GM19395 (cell line): Measurements from ENCODE around the gene FTSJ3.

Experiments
- ATAC-seq: cut with Tn5 transposase; IDR thresholded peaks from one replicate; pipeline ENCODE4 v1.9.1; 2021; ENCODE audit warnings: mild to moderate bottlenecking, moderate library complexity; ENCODE audit not compliant: unreplicated experiment

FTSJ3 gene

GRCh38 chr17:63790057-63790456 is 37.4 kb downstream of the FTSJ3 start:
- ATAC-seq = no peak

DNA sequence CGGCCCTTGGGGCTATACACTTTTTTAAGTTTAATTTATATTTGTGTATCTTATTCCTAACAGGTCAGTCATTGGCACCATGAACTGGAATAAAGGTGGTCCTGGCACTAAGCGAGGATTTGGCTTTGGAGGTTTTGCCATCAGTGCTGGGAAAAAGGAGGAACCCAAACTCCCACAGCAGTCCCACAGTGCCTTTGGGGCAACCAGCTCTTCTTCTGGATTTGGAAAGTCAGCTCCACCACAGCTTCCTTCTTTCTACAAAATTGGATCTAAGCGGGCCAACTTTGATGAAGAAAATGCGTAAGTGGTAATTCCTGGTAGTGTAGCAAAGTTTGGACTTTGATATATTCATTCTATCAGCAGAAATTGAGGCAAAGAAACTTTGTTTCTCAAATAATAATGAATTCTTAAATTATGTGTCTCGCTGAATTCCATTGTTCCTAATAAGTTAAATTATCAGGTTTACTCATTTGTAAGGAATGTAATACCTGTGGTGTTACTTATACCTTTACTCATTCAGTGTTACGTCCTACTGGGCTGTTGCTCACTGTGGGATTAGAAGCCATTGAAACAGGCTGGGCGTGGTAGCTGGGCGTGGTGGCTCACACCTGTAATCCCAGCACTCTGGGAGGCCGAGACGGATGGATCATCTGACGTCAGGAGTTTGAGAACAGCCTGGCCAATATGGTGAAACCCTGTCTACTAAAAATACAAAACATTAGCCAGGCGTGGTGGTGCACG is 40.3 kb downstream of the FTSJ3 start:
- ATAC-seq = no peak

- no peak for ATAC-seq
These were observed 41.3 kb downstream of the FTSJ3 start for GRCh38 chr17:63786117-63786516.

- ATAC-seq = no peak
These were observed 41.9 kb downstream of the FTSJ3 start for GRCh38 chr17:63785556-63785955.

DNA sequence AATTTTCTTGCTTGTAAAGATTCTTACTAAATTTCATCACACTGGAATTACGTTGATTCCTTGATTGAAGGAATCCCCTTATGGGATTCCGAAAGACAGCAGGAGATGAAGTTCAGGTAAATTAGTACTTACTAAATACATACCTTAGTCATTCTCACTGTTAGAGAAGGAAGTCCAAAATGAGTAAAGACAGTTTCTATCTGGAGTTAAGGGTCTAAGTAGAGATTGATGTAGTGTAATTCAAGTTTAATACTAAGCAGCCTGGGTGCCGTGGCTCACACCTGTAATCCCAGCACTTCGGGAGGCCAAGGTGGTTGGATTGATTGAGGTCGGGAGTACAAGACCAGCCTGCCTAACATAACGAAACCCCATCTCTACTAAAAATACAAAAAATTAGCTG is 43.9 kb downstream of the FTSJ3 start:
- no peak for ATAC-seq

GRCh38 chr17:63780928-63781327 is 46.5 kb downstream of the FTSJ3 start:
- ATAC-seq = no peak

DNA sequence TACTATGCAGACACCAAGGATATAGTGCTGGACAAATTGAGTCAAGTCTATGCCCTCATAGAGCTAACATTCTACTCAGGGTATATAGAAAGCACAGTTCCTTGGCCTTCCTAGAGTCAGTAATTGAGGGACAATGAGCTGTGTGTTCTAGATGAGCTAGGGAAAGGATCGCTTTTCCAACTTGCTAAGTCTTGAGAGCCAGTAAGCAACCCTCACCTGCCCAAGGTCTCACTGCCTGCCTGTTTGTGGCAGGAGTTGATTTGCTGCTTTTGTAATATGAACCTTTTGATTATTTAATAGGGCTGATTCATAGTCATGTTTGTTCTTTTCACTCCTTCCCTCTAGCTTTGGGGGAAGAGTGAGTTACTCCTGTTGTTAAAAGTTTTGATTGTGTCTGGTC is 47.0 kb downstream of the FTSJ3 start:
- ATAC-seq = no peak

- ATAC-seq = no peak
These were observed 52.0 kb downstream of the FTSJ3 start for GRCh38 chr17:63775420-63775819.

DNA sequence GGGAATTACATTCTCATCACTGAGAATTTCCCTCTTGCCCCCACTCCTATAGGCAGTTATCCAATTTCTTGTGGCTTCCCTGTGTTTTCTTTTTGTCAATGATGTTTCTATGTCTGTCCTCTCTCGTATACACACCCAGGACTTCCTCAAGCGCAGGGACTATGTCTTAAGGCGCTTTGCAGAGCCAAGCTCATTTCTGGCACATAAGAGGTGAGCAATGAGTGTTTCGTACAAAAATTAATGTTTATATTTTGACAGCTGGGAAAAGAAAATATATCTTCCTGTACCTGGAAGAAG is 52.5 kb downstream of the FTSJ3 start:
- no peak for ATAC-seq

DNA sequence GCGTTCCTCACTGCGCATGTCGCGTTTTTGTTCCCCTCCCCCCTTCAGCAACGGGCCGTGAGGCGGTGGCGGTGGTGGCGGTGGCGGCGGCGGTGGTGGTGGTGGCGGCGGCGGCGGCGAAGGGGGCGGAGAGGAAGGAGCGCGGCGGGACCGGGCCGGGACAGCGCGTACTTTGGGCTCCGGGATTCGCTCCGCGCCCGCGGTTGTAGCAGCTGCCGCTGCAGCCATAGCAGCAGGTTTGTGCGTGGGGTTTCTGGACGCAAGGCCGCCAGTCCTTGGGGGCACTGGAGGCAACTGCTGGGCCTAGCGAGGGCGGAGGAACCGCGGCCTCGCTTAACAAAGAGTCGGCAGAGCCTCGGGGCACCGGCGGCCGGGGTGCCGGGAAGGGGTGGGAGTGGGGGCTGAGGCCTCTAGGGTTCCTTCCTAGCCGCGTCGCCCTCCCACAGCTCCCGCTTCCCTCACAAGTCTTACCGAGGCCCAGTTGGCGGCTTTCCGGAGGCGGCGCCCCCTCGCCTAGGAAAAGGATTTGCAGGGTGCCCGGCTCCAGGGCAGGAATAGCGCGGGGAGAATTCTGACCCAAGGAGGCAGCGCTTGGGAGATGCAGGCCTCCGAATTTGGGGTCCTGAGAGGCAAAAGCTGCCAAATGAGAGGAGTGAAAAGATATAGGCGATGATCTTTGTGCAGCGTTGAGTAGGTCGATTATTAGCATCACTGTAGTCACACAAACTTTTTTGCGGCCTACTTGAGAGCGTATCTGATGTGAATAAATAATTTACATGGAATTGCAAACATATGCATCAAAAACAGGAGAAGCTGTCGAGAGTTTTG is 53.1 kb downstream of the FTSJ3 start, which contains the start of gene DDX42:
TSS of gene DDX42 (plus strand) at position 30 of the 828 bp plus-strand sequence. CDS start 12,880 bp downstream, outside the sequence.
- peak; percentile 5 for ATAC-seq

DNA sequence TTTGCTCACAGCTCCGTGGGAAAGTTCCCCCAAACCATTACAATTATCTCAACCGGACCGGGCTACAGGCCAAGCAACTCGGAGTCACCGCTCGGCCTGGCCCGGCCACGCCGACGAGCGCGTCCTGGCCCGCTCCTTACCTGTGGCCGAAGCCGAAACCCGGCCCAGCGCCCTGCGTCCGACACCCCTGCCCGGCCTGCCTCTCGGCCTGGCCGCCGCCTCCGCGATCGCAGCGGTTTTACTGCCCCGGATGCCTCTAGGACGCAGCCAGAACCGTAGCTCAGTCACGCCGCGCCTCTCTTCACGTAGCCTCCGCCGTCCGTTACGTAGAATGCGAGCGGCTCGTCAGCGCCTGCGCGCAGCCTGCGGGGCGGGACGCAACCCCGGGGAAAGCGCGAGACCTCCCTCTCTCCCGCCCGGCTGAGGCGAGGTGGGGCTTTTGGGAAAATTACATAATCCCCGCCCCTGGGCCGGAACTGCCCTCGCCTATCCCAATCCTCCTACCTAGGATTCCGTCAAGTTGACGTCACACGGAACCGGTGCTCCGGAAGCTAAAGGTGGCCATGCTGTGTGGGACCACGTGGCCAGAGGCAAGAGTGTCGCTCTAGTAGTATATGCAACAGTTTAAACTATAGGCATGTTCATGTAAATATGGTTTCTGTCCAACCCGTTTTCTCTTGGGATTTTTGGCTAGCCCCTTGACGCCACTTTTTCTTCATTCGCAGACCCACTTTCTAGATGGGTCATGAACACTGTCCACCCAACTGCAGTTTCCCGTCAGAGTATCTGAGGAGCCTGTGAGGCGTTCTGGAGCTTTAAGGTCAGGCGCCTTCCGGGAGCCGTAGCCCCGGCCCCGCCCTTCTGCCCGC is 54.0 kb downstream of the FTSJ3 start, which contains the start of gene CCDC47:
TSS of gene CCDC47 (minus strand) at position 326 of the 869 bp plus-strand sequence. CDS start 7,422 bp downstream, outside the sequence.
- peak; percentile 90 for ATAC-seq

DNA sequence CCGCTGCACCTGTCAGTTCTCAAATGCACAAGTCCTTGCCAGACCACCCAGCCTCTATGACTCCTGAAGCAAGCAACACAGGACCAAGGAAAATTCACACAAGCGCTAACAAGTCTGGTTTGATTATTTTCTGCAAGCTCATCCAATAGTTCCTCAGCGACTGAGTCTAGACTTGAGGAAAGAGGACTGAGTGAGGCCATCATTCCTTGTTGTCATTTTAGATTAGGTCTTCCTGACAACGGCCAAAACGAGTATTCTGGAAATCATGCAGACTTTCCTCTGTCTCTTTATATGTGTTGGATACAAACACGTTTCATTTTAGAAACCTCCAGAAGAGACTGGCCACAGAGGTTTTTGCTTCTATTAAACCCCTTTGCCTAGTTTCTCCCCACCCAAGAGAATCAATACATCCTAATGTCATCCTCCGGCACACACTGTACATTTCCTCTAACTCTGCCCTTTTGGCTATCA is 54.6 kb downstream of the FTSJ3 start:
- ATAC-seq = no peak
